WTC11 (cell line): ENCODE data around the gene COL20A1. TPM values are rescaled to one million over a fixed set of nuclear protein-coding genes. Genes with fewer than 3 reads are reported as not detected.
A peak's percentile ranks its signal among the peaks of the same experiment; 100 is the strongest.

ENCODE experiments used
- ATAC-seq: fragments of 200-7000 bp; cut with Tn5 transposase; 2 replicates; pipeline ENCODE4 v1.10.0; 2021; ENCODE audit warnings: mild to moderate bottlenecking, moderate library complexity
- CTCF ChIA-PET: fragments of 300-600 bp; sonication (Branson Sonifier 250); formaldehyde crosslinking; loops from one replicate; lab custom pipeline; 2021; ENCODE audit warnings: antibody characterized with exemption; lab: Charles Lee
- POLR2A ChIA-PET: fragments of 350-600 bp; sonication (Branson Sonifier 250); formaldehyde crosslinking; loops from one replicate; lab custom pipeline; 2021; ENCODE audit warnings: antibody characterized with exemption; lab: Charles Lee
- DNase-seq: peaks from one replicate; pipeline ENCODE4 v3.0.0; 2021; ENCODE audit warnings: low spot score
- H3K27ac Mint-ChIP-seq: 2 replicates; pipeline ENCODE4 v1.8.0; 2021; ENCODE audit warnings: mixed read lengths
- H3K27me3 Mint-ChIP-seq: 2 replicates; pipeline ENCODE4 v1.8.0; 2021; ENCODE audit warnings: low read depth, mild to moderate bottlenecking, moderate library complexity, mixed read lengths
- H3K36me3 Mint-ChIP-seq: 2 replicates; pipeline ENCODE4 v1.8.0; 2021; ENCODE audit warnings: mixed read lengths
- H3K4me1 Mint-ChIP-seq: 2 replicates; pipeline ENCODE4 v1.8.0; 2022; ENCODE audit warnings: mixed read lengths
- H3K4me3 Mint-ChIP-seq: 2 replicates; pipeline ENCODE4 v1.8.0; 2021; ENCODE audit warnings: mild to moderate bottlenecking, moderate library complexity, mixed read lengths
- H3K9me3 Mint-ChIP-seq: 2 replicates; pipeline ENCODE4 v1.8.0; 2021; ENCODE audit warnings: mixed read lengths
- EMX1 ChIP-seq: fragments of 250-450 bp; sonication (Bioruptor Pico); IDR thresholded peaks from 2 replicates; pipeline ENCODE4 v1.8.0; 2021; ENCODE audit warnings: mild to moderate bottlenecking
- GRHL2 ChIP-seq: fragments of 250-450 bp; sonication (Bioruptor Pico); IDR thresholded peaks from 2 replicates; pipeline ENCODE4 v1.8.0; 2022; ENCODE audit warnings: mild to moderate bottlenecking, moderate library complexity; ENCODE audit not compliant: insufficient replicate concordance, severe bottlenecking
- HMGA2 ChIP-seq: fragments of 250-450 bp; sonication (Bioruptor Pico); IDR thresholded peaks from 2 replicates; pipeline ENCODE4 v1.4.0; 2021; ENCODE audit warnings: mild to moderate bottlenecking, moderate library complexity
- NFATC4 ChIP-seq: fragments of 250-450 bp; sonication (Bioruptor Pico); IDR thresholded peaks from 2 replicates; pipeline ENCODE4 v1.9.0; 2021; ENCODE audit warnings: mild to moderate bottlenecking
- NR1H2 ChIP-seq: sonication (generic); formaldehyde crosslinking; IDR thresholded peaks from 2 replicates; pipeline ENCODE4 v1.9.0; 2021; ENCODE audit warnings: mild to moderate bottlenecking, moderate library complexity, missing genetic modification reagents
- PRRX2 ChIP-seq: fragments of 250-450 bp; sonication (Bioruptor Pico); IDR thresholded peaks from 2 replicates; pipeline ENCODE4 v1.8.0; 2021; ENCODE audit warnings: mild to moderate bottlenecking
- TP53 ChIP-seq: sonication (generic); formaldehyde crosslinking; IDR thresholded peaks from 2 replicates; pipeline ENCODE4 v1.8.1; 2023; ENCODE audit warnings: mild to moderate bottlenecking, missing genetic modification reagents
- ZNF317 ChIP-seq: sonication (generic); formaldehyde crosslinking; IDR thresholded peaks from 2 replicates; pipeline ENCODE4 v1.8.1; 2023; ENCODE audit warnings: low read depth, mild to moderate bottlenecking, moderate library complexity, missing genetic modification reagents, borderline replicate concordance
- ZNF423 ChIP-seq: fragments of 250-450 bp; sonication (Bioruptor Pico); IDR thresholded peaks from 2 replicates; pipeline ENCODE4 v2.1.2; 2022; ENCODE audit warnings: mild to moderate bottlenecking, moderate library complexity
- total RNA-seq: library from RNA; stranded (reverse); gene quantifications from 3 replicates; pipeline ENCODE4 v1.2.3, GENCODE V29; 2021
- TF ChIP-seq, protein P1 (sequence below): sonication (generic); formaldehyde crosslinking; conservative IDR thresholded peaks from 2 replicates; pipeline ENCODE4 v1.8.1; 2023; ENCODE audit warnings: mild to moderate bottlenecking, low read depth, missing genetic modification reagents, moderate library complexity
- TF ChIP-seq, protein P2 (sequence below): fragments of 250-450 bp; sonication (Bioruptor Pico); IDR thresholded peaks from 2 replicates; pipeline ENCODE4 v1.8.0; 2021; ENCODE audit warnings: mild to moderate bottlenecking
- TF ChIP-seq, protein P3 (sequence below): sonication (generic); formaldehyde crosslinking; IDR thresholded peaks from 2 replicates; pipeline ENCODE4 v1.8.0; 2022; ENCODE audit warnings: mild to moderate bottlenecking, missing genetic modification reagents
- TF ChIP-seq, protein P4 (sequence below): sonication (generic); formaldehyde crosslinking; IDR thresholded peaks from 2 replicates; pipeline ENCODE4 v1.8.1; 2023; ENCODE audit warnings: mild to moderate bottlenecking, missing genetic modification reagents, moderate library complexity
- TF ChIP-seq, protein P5 (sequence below): fragments of 250-450 bp; sonication (Bioruptor Pico); IDR thresholded peaks from 2 replicates; pipeline ENCODE4 v1.9.0; 2021; ENCODE audit warnings: mild to moderate bottlenecking, borderline replicate concordance
- TF ChIP-seq, protein P6 (sequence below): sonication (generic); formaldehyde crosslinking; IDR thresholded peaks from 2 replicates; pipeline ENCODE4 v1.8.0; 2023; ENCODE audit warnings: missing genetic modification reagents

Gene COL20A1
- total RNA-seq, 1 experiment from 2014 or later, result 1.3 TPM

DNA sequence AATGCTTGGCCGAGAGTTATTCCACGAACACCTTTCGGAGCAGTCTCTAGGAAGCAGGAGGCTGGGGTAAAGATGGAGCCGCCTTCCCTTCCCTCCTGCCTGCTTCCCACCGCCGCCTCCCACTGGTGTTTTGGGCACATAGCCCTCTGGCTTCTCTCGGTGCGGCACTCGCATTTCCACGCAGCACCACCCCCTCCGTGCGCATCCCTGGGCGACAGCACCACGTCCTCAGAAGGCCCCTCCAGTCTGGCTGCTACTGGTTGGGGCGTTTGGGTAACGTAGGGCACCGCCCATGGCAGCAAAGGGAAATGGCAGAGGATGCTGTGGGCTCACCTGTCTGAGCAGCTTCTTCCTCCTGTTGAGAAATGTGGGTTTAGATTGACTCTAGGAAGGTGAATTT lies 2.4 kb downstream of the COL20A1 start:
- Mint-ChIP-seq H3K27me3 (peaks cover 8% of the 10 kb centered on the region), H3K9me3 (peaks cover 3% of the 10 kb centered on the region; the same call in 1 of the 2 replicates), H3K4me1 (peaks cover 20% of the 10 kb centered on the region), H3K36me3 (no peaks in the 10 kb centered on the region), H3K4me3 (peak overlapping the region; percentile 18; the same call in 1 of the 2 replicates), H3K27ac (no peak overlapping the region)
- TF ChIP-seq, protein P1, sequence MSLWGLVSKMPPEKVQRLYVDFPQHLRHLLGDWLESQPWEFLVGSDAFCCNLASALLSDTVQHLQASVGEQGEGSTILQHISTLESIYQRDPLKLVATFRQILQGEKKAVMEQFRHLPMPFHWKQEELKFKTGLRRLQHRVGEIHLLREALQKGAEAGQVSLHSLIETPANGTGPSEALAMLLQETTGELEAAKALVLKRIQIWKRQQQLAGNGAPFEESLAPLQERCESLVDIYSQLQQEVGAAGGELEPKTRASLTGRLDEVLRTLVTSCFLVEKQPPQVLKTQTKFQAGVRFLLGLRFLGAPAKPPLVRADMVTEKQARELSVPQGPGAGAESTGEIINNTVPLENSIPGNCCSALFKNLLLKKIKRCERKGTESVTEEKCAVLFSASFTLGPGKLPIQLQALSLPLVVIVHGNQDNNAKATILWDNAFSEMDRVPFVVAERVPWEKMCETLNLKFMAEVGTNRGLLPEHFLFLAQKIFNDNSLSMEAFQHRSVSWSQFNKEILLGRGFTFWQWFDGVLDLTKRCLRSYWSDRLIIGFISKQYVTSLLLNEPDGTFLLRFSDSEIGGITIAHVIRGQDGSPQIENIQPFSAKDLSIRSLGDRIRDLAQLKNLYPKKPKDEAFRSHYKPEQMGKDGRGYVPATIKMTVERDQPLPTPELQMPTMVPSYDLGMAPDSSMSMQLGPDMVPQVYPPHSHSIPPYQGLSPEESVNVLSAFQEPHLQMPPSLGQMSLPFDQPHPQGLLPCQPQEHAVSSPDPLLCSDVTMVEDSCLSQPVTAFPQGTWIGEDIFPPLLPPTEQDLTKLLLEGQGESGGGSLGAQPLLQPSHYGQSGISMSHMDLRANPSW (CRISPR knock-in tag), result no peak
- TF ChIP-seq NR1H2 (CRISPR knock-in tag) (no peak), EMX1 (CRISPR knock-in tag) (no peak), NFATC4 (CRISPR knock-in tag) (no peak), ZNF423 (CRISPR knock-in tag) (no peak), PRRX2 (no peak), GRHL2 (no peak), HMGA2 (CRISPR knock-in tag) (no peak)
- TF ChIP-seq, protein P2, sequence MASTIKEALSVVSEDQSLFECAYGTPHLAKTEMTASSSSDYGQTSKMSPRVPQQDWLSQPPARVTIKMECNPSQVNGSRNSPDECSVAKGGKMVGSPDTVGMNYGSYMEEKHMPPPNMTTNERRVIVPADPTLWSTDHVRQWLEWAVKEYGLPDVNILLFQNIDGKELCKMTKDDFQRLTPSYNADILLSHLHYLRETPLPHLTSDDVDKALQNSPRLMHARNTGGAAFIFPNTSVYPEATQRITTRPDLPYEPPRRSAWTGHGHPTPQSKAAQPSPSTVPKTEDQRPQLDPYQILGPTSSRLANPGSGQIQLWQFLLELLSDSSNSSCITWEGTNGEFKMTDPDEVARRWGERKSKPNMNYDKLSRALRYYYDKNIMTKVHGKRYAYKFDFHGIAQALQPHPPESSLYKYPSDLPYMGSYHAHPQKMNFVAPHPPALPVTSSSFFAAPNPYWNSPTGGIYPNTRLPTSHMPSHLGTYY, result no peak
- TF ChIP-seq, protein P3, sequence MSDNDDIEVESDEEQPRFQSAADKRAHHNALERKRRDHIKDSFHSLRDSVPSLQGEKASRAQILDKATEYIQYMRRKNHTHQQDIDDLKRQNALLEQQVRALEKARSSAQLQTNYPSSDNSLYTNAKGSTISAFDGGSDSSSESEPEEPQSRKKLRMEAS, result no peak
- TF ChIP-seq, protein P4, sequence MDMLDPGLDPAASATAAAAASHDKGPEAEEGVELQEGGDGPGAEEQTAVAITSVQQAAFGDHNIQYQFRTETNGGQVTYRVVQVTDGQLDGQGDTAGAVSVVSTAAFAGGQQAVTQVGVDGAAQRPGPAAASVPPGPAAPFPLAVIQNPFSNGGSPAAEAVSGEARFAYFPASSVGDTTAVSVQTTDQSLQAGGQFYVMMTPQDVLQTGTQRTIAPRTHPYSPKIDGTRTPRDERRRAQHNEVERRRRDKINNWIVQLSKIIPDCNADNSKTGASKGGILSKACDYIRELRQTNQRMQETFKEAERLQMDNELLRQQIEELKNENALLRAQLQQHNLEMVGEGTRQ (CRISPR knock-in tag), result no peak
- TF ChIP-seq, protein P5, sequence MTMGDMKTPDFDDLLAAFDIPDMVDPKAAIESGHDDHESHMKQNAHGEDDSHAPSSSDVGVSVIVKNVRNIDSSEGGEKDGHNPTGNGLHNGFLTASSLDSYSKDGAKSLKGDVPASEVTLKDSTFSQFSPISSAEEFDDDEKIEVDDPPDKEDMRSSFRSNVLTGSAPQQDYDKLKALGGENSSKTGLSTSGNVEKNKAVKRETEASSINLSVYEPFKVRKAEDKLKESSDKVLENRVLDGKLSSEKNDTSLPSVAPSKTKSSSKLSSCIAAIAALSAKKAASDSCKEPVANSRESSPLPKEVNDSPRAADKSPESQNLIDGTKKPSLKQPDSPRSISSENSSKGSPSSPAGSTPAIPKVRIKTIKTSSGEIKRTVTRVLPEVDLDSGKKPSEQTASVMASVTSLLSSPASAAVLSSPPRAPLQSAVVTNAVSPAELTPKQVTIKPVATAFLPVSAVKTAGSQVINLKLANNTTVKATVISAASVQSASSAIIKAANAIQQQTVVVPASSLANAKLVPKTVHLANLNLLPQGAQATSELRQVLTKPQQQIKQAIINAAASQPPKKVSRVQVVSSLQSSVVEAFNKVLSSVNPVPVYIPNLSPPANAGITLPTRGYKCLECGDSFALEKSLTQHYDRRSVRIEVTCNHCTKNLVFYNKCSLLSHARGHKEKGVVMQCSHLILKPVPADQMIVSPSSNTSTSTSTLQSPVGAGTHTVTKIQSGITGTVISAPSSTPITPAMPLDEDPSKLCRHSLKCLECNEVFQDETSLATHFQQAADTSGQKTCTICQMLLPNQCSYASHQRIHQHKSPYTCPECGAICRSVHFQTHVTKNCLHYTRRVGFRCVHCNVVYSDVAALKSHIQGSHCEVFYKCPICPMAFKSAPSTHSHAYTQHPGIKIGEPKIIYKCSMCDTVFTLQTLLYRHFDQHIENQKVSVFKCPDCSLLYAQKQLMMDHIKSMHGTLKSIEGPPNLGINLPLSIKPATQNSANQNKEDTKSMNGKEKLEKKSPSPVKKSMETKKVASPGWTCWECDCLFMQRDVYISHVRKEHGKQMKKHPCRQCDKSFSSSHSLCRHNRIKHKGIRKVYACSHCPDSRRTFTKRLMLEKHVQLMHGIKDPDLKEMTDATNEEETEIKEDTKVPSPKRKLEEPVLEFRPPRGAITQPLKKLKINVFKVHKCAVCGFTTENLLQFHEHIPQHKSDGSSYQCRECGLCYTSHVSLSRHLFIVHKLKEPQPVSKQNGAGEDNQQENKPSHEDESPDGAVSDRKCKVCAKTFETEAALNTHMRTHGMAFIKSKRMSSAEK (CRISPR knock-in tag), result no peak
- ChIA-PET POLR2A (interaction anchor here (0.6 kb wide), 1 partner anchor 22 kb away, joined by 4 read pairs; no protein-coding TSS in a partner anchor), CTCF (interaction anchor here (0.9 to 8.1 kb wide), 14 partner anchors 14 to 123 kb away, joined by 3 to 79 read pairs (median 6); partner anchors contain the start of gene ARFGAP1)
- ATAC-seq (no peak), DNase-seq (no peak)

DNA sequence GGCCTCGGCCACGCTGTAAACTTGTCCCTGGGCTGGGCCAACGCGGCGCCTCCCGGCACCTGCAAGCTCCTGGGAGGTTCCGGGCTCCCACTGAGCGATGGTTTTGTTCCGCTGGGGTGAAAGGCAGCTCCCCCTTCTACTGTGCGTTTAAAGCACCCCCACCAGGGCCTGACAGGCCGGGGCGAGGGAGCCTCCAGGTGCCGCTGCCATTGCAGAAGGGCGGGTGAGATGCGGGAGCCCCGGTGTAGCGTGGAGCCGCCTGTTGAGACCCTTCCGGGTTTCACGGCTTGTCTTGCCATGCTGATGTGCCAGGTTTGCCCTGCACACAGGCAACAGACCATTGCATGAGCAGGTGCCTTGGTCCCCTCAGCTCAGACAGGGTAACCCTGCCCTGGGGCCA lies 2.9 kb downstream of the COL20A1 start:
- no peak overlapping the region for H3K27ac Mint-ChIP-seq
- no peaks in the 10 kb centered on the region for H3K36me3 Mint-ChIP-seq
- TF ChIP-seq, protein P6, sequence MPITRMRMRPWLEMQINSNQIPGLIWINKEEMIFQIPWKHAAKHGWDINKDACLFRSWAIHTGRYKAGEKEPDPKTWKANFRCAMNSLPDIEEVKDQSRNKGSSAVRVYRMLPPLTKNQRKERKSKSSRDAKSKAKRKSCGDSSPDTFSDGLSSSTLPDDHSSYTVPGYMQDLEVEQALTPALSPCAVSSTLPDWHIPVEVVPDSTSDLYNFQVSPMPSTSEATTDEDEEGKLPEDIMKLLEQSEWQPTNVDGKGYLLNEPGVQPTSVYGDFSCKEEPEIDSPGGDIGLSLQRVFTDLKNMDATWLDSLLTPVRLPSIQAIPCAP (CRISPR knock-in tag), result no peak
- no peak for TF ChIP-seq GRHL2
- TF ChIP-seq, protein P4 (CRISPR knock-in tag), result 0 out of 2 replicates have a peak, but pooled peaks have one; percentile 17
- TF ChIP-seq, protein P1 (CRISPR knock-in tag), result 0 out of 2 replicates have a peak, but pooled peaks have one; percentile 72
- peak; percentile 20; the same call in 1 of the 2 replicates for TF ChIP-seq ZNF423 (CRISPR knock-in tag)
- peak; percentile 40; the same call in 1 of the 2 replicates for TF ChIP-seq TP53 (CRISPR knock-in tag)
- no peak for TF ChIP-seq ZNF317
- ChIA-PET POLR2A (interaction anchor here (0.6 kb wide), 1 partner anchor 22 kb away, joined by 4 read pairs; no protein-coding TSS in a partner anchor), CTCF (interaction anchor here (0.9 to 8.1 kb wide), 14 partner anchors 14 to 201 kb away, joined by 3 to 79 read pairs (median 6); no protein-coding TSS in a partner anchor)
- DNase-seq (peak; percentile 44), ATAC-seq (no peak)
- H3K4me3 Mint-ChIP-seq, result peak overlapping the region; percentile 18; the same call in 1 of the 2 replicates
- H3K4me1 Mint-ChIP-seq, result peaks cover 18% of the 10 kb centered on the region
- peaks cover 3% of the 10 kb centered on the region; the same call in 1 of the 2 replicates for H3K9me3 Mint-ChIP-seq
- peaks cover 8% of the 10 kb centered on the region for H3K27me3 Mint-ChIP-seq
